HG03064 (cell line): ENCODE results near the gene DAPL1.
"Not testable (repeated sequence)": the region's sequence is repeated elsewhere in the genome, so short reads cannot be mapped to it uniquely, and the experiment has no call there.

Experiments used
- ATAC-seq: cut with Tn5 transposase; IDR thresholded peaks from one replicate; pipeline ENCODE4 v1.9.1; 2021; ENCODE audit warnings: low read depth; ENCODE audit not compliant: unreplicated experiment

DAPL1 gene

DNA sequence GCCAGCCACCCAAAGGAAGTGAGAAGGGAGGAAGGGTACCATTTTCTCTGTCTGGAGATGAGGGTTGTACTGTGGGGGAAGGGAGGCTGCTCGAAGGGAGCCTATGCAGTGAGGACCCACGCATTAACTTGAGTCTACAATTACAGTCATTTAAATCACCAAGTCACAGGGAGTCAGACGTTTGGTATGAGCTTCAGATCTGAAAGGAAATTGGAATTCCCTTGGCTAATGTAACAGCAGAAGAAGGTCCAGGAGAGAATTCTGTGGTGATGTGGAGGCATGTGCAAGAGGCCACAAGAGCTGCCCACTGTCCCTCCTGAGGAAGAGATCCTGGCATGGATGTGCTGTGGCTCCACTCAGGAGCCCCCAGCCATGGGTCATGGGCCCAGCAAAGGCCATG lies 22.5 kb downstream of the DAPL1 start:
- no peak for ATAC-seq

DNA sequence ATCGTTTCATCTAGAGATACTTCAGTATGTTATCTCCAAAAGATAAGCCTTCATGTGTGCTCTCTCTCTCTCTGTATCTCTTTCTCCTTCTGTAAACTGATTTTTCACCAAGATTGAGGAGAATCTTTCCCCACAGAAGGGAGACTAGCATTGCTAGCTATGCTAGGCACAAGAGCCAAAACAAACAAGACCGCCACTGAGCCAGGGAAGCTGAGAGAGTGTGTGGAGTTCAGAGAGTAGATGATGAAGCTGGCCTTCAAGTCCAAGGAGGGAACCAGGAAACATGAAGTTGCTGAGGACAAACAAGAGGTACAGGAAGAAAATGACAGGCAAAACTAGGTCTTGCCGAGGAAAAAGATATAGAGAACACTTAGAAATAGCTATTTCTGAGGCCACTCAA lies 23.4 kb downstream of the DAPL1 start:
- no peak for ATAC-seq

DNA sequence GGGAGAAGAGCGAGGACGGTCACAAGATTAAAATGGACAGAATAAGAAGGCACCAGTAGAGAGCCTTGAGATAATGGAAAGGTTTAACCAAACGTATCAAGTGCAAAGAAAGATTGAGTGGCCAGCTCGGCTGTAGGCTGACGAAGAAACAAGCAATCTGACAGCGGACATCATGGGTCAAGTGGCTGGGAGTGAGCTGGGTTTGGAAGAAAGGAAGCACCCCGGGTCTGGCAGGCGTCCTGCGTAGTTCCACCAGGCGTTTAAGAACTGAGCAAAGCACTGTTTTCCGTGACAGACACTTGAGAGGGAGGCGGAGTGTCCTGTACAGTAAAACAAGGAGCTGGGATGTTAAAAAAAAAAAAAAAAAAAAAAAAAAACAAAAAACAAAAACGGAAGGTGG lies 27.1 kb downstream of the DAPL1 start:
- no peak for ATAC-seq

DNA sequence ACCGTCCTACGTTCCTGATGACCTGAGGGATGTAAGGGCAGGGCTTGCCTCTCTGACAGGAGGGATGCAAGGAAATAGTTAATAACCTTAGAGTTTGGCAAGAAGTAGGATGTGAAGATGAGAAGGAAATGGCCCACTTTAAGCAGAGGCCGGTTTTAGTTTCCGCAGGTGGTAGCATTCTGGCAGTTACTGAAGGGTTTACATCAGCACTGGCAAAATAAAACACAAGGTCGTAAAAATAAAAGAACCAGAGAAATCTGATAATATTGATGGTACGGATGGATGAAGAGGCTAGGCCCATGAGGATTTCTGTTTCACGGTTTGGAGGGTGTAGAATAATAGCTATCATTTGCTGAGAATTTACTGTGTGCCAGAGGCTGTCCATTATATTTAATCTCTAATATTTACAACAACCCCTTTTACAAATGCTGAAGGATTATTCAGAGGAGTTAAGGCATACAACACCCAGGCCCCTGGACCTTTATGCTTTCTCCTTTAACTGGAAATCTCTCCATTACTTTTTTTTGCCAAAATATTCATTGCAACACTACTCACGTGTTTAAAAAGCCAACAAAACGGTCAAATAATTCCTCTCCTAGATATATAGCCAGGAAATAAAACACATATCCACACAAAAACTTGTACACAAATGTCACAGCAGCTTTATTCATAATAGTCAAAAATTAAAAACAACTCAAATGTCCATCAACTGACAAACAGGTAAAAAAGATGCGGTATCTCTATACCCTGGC lies 28.5 kb downstream of the DAPL1 start:
- no peak for ATAC-seq

DNA sequence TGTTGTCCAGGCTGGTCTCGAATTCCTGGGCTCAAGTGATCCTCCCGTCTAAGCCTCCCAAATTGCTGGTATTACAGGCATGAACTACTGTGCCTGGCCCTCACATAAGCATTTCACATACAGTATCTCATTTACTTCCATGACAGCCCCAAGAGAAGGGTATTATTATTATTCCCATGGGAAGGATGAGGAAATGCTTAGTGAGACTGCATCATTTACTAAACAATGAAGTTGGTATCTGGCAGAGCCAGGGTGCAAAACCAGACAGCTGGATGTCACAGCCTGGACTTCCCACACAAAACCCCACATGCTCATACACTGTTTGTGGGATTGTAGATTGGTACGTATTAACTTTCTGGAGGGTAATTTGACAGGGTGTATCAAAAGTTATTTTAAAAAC lies 29.9 kb downstream of the DAPL1 start:
- no peak for ATAC-seq

DNA sequence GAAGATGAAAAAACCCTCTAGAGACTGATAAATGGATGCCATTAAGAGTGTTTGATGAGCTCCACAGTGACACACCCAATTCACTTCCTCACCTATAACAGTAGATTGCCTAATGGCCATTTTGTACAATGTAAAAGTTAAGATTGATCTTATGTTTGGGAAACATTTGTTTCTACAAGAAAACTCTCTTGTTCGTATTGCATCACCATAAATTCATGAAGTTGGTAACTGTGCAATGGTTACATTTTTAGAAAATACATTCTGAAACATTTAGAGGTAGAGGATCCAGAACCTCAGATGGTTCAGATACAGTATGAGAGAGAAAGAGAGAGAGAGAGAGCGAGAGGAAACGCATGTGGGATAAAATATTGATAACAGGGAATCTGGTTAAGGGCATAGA lies 31.8 kb downstream of the DAPL1 start:
- no peak for ATAC-seq

DNA sequence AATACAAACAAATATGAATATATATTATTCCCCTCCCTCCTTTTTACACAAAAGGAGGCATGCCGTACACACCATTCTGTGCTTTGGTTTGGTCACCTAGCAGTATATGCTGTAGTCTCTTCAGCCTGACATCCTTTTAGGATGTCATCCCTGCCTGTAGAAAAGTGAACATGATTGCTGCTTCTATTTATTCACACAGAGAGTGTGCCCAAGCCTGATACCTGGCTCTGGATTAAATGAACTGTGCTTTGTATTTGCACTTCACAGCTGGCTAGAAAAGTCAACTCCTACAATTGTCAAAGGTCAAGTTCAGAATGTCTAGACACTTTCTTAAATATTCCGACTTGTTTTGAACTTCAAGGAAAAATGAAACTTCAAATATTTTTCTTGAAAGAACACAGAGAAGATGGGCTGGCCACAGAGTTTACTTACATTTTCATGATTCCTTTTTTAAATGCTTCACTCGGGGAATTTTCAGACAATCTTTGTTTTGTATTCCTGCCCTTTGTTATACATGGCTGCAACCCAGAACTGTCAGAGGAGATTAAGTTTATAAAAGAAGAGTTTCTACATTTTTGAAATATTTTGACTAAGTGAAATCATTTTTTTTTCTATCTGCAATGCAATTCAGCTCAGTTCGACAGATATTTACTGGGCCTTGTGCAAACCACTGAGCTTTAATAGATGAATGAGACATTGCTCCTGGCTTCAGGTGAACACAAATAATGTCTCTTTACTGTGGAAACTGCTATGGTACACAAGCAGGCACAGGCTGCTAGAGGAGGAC lies 33.5 kb downstream of the DAPL1 start:
- no peak for ATAC-seq

DNA sequence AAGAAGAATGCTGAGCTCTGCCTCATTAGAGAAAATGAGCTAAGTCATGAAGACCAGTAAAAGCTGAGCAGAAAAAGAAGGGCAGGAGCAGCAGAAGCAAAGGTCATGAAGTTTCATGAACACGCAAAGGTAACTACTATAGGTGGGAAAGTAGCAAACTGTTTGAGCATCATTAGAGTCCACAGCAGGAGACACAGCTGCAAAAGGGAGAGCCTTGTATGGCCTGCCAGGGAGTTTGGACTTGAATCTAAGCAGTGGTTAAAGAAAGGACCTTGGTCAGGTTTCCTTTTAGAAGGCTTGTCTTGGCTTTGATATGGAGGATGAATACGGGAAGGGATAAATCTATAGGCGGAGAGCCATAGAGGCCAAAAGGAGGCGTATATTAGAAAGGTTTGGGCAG lies 34.0 kb downstream of the DAPL1 start:
- ATAC-seq = no peak

DNA sequence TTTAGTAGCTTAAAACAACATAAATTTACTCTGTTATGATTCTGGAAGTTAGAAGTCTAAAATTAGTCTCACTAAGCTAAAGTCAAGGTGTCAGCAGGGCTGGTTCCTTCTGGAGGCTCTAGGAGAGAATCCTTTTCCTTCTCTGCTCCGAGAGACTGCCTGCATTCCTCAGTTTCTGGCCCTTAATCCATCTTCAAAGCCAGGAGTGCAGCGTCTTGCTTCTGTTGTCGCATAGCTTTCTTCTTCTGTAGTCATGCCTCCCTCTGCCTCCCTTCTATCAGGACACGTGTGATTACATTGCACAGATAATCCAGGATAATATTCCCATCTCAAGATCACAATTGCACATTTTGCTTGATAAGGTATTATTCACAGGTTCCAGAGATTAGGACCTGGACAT lies 35.1 kb downstream of the DAPL1 start:
- no peak for ATAC-seq

DNA sequence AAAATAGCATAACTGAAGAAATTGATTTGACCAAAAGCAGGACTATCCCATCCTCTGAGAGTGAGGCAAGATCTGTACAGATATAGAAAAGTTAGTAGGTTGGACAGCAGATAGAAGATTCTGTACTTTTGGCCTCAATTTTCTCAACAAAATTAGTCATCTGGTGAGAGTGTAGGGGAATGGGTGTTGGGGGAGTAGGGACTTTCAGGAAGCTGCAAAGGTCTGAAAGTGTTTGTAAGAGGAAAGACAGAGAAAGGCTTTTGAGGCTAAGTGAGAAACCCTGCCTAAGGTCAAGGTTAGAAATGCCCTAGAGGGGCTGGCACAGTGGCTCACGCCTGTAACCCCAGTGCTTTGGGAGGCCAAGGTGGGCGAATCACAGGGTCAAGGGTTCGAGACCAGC lies 40.3 kb downstream of the DAPL1 start:
- ATAC-seq = no peak

DNA sequence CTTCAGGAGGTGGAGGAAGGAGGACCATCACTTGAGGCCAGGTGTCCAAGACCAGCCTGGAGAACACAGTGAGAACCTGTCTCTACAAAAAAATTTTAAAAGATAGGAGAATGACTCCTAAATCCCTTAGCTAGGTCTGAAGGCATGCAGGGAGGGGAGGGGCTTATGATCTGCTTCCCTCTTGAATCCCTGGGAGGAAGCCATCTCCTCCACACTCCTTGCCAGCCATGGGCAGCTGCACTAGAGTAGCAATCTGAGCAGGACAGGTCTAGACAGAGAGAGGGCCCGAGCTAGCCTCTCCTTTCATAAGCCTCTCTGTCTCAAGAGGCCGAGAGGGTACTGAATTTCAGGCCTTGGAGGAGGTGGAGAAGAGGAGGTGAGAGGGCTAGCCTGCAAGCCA lies 42.5 kb downstream of the DAPL1 start:
- no peak for ATAC-seq

DNA sequence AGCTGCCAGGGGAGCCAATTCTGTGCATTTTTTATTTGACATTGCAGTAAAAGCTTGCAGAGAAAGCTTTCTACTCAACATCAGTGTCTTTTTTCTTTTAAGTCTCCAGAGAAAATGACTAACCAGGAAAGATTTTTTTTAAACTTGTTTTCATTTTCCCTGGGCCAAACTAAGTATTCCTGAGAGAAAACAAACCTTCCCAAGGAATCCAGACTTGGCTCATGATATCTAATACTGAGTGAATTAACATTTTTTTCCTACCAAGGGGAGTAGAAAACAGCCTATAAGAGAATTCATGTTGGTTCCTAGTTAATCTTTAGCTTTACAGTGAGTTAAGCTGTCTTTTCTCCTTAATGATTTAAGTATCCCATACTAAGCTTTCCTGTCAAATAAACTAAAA lies 46.7 kb downstream of the DAPL1 start:
- ATAC-seq = no peak

DNA sequence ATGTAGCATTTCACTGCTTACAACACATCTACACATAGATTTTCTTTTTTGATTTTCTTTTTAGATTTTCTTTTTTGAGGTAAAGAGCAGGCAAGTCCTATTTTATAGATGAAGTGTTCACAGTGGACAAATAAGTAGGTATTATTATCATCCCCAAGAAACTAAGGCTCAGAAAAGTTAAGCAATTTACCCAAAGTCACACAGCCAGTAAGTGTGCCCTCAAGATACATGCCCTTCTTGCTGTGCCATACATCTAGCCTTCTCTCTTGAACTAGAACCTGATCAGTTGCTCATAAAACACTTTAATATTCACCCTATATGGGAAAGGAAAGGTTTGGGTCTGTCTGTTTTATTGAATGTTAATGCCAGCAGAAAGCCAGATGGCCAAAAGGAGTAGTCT lies 50.3 kb downstream of the DAPL1 start:
- ATAC-seq = no peak

DNA sequence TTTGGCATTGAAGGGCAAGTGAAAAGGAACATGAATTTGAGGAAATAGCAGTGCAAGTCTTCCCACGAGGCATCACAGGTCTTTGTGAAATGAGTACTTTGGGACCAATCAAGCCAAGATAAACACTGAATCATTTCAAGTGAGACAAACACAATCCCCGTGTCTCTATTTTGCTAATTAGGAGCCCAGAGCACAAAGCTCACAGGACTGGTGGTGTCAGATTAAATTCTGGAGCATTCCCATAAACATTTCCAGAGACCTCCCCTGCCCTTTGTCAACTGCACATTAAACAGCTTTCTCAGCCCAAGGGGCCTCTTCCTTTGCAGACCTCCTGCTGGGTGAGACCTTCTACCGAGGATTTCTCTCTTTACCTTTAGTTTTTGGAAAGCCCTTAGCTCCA lies 50.7 kb downstream of the DAPL1 start:
- no peak for ATAC-seq

DNA sequence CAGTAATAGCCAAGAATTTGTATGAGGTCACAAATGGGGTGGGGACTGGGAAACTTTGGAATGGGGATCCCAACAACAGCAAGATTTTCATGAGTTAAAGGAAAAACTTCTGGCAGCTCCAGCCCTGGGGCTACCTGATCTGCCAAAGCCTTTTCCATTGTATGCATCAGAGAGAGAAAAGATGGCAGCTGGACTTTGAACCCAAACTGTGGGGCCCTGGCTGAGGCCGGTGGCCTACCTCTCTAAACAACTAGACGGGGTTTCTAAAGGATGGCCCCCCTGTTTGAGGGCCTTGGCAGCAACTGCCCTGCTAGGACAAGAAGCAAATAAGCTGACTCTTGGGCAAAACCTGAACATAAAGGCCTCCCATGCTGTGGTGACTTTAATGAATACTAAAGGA lies 52.4 kb downstream of the DAPL1 start:
- ATAC-seq = not testable (repeated sequence)

DNA sequence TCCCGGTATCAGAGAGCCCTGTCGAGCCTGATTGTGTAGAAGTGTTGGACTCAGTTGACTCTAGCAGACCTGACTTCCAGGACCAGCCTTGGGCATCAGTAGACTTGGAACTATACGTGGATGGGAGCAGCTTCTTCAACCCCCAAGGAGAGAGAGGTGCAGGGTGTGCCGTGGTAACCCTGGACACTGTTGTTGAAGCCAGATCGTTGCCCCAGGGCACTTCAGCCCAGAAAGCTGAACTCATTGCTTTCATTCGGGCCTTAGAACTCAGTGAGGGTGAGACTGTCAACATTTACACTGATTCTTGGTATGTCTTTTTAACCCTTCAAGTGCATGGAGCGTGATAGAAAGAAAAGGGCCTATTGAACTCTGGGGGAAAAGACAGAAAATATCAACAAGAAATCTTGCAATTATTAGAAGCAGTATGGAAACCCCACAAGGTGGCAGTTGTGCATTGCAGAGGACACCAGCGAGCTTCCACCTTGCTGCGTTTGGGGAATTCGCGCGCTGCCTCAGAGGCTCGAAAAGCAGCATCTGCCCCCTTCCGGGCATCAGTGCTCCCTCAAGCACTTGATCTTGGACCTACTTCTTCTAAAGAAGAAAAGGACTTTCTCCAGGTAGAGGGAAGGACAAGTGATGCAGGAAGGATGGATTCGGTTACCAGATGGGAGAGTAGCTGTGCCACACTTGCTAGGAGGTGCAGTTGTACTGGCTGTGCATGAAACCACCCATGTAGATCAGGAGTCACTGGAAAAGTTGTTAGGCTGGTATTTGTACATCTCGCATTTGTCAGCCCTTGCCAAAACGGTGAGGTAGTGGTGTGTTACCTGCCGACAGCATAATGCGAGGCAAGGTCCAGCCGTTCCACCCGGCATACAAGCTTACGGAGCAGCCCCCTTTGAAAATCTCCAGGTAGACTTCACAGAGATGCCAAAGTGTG lies 53.2 kb downstream of the DAPL1 start:
- not testable (repeated sequence) for ATAC-seq

DNA sequence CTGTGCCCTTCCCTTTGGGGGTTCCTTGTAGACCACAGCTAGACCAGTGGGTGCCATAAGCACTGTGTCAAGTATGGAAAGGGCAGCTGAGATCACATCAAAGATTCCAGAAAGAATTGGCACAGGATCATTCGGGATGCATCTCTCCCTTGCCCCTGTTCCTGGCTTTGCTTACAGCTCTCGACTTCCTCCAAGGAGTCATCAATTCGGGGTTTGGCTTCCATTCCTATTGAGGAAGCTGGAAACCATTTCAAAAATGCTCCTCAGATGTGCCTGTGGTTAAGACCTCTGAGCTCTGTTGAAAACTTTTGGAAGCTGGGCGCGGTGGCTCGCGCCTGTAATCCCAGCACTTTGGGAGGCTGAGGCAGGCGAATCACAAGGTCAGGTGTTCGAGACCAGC lies 65.1 kb downstream of the DAPL1 start:
- ATAC-seq = not testable (repeated sequence)

DNA sequence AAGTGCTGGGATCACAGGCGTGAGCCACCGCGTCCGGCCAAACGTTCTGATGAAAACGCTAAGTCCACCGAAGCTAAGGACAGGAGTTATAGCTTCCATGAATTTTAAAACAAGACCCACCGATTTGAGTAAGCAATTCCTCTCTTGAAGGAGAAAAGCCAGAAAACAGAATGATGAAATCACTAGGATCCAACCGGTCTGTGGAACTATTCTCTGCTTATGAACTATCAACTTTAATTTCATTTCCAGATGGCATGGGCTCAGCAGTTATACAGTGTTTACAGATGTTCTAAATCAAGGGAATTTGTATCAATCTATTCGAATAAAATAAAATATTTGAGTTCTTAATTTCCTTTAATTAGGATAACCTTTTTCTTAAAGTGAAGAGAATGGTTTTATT lies 66.5 kb downstream of the DAPL1 start:
- ATAC-seq = not testable (repeated sequence)

DNA sequence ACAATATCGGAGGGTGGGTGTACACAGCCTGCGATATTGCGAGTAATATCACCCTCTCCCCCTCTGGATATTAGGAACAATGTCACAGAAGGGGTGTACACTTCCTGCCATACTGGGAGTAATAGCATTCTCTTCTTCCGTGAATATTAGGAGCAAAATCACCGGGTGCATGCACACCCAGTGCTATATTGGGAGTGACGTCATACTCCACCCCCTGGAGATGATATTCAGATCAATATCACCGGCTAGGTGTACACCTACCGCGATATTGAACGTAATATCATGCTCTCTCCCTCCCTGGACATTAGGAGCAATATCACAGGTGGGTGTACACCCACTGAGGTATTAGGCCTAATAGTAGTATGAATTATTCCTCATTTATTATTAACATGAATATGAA lies 70.4 kb downstream of the DAPL1 start:
- ATAC-seq = not testable (repeated sequence)
